ENCODE data around the gene CDK19.

The CDK19 gene

GRCh38 chr6:110597761-110598160 lies 217.5 kb downstream of the CDK19 start:
- Histone ChIP-seq H3K27me3 (ENCODE audit: insufficient read depth, poor library complexity, severe bottlenecking) (no peaks in the 10 kb centered on the region), H3K4me1 (ENCODE audit: insufficient read depth, poor library complexity, severe bottlenecking) (no peaks in the 10 kb centered on the region), H3K27ac (ENCODE audit: poor library complexity, severe bottlenecking) (no peak overlapping the region), H3K9me3 (ENCODE audit: severe bottlenecking) (no peaks in the 10 kb centered on the region), H3K4me3 (ENCODE audit: severe bottlenecking) (no peak overlapping the region), H3K36me3 (ENCODE audit: low read depth) (no peaks in the 10 kb centered on the region)
- TF ChIP-seq CTCF (IDR thresholded peaks at IDR 0.05; ENCODE audit: poor library complexity, severe bottlenecking) = no peak
- ATAC-seq (ENCODE audit: low read depth) (no peak), DNase-seq (ENCODE audit: low spot score) (no peak)

GRCh38 chr6:110596354-110596753 lies 218.9 kb downstream of the CDK19 start:
- Histone ChIP-seq H3K4me1 (ENCODE audit: insufficient read depth, poor library complexity, severe bottlenecking) (no peaks in the 10 kb centered on the region), H3K9me3 (ENCODE audit: severe bottlenecking) (no peaks in the 10 kb centered on the region), H3K36me3 (ENCODE audit: low read depth) (no peaks in the 10 kb centered on the region), H3K4me3 (ENCODE audit: severe bottlenecking) (no peak overlapping the region), H3K27me3 (ENCODE audit: insufficient read depth, poor library complexity, severe bottlenecking) (no peaks in the 10 kb centered on the region), H3K27ac (ENCODE audit: poor library complexity, severe bottlenecking) (no peak overlapping the region)
- no peak for TF ChIP-seq CTCF (IDR thresholded peaks at IDR 0.05; ENCODE audit: poor library complexity, severe bottlenecking)
- ATAC-seq (ENCODE audit: low read depth) = no peak
- no peak for DNase-seq (ENCODE audit: low spot score)

GRCh38 chr6:110595112-110595511 lies 220.2 kb downstream of the CDK19 start:
- TF ChIP-seq CTCF (IDR thresholded peaks at IDR 0.05; ENCODE audit: poor library complexity, severe bottlenecking) = no peak
- DNase-seq (ENCODE audit: low spot score) = no peak

GRCh38 chr6:110593637-110594036 lies 221.6 kb downstream of the CDK19 start:
- DNase-seq (ENCODE audit: low spot score) = no peak
- no peak overlapping the region for H3K4me3 ChIP-seq (ENCODE audit: severe bottlenecking)
- H3K4me1 ChIP-seq (ENCODE audit: insufficient read depth, poor library complexity, severe bottlenecking) = no peaks in the 10 kb centered on the region
- H3K9me3 ChIP-seq (ENCODE audit: severe bottlenecking) = no peaks in the 10 kb centered on the region
- no peak for ATAC-seq (ENCODE audit: low read depth)
- H3K27ac ChIP-seq (ENCODE audit: poor library complexity, severe bottlenecking) = no peak overlapping the region
- H3K36me3 ChIP-seq (ENCODE audit: low read depth) = no peaks in the 10 kb centered on the region
- TF ChIP-seq CTCF (IDR thresholded peaks at IDR 0.05; ENCODE audit: poor library complexity, severe bottlenecking) = no peak
- H3K27me3 ChIP-seq (ENCODE audit: insufficient read depth, poor library complexity, severe bottlenecking) = no peaks in the 10 kb centered on the region

More at GRCh38 chr6:110595112-110595511, 220.2 kb downstream of the CDK19 start:
- no peak for ATAC-seq (ENCODE audit: low read depth)
- Histone ChIP-seq H3K36me3 (ENCODE audit: low read depth) (no peaks in the 10 kb centered on the region), H3K4me3 (ENCODE audit: severe bottlenecking) (no peak overlapping the region), H3K27ac (ENCODE audit: poor library complexity, severe bottlenecking) (no peak overlapping the region), H3K9me3 (ENCODE audit: severe bottlenecking) (no peaks in the 10 kb centered on the region), H3K4me1 (ENCODE audit: insufficient read depth, poor library complexity, severe bottlenecking) (no peaks in the 10 kb centered on the region), H3K27me3 (ENCODE audit: insufficient read depth, poor library complexity, severe bottlenecking) (no peaks in the 10 kb centered on the region)

- Histone ChIP-seq H3K4me3 (ENCODE audit: severe bottlenecking) (no peak overlapping the region), H3K27me3 (ENCODE audit: insufficient read depth, poor library complexity, severe bottlenecking) (no peaks in the 10 kb centered on the region), H3K4me1 (ENCODE audit: insufficient read depth, poor library complexity, severe bottlenecking) (no peaks in the 10 kb centered on the region), H3K9me3 (ENCODE audit: severe bottlenecking) (no peaks in the 10 kb centered on the region), H3K36me3 (ENCODE audit: low read depth) (no peaks in the 10 kb centered on the region), H3K27ac (ENCODE audit: poor library complexity, severe bottlenecking) (no peak overlapping the region)
- no peak for DNase-seq (ENCODE audit: low spot score)
- no peak for ATAC-seq (ENCODE audit: low read depth)
- no peak for TF ChIP-seq CTCF (IDR thresholded peaks at IDR 0.05; ENCODE audit: poor library complexity, severe bottlenecking)
These were observed 222.5 kb downstream of the CDK19 start for GRCh38 chr6:110592765-110593164.
